Measurements from ENCODE around the gene PDE8A.

Gene PDE8A

GRCh38 chr15:85097250-85097649, 115.6 kb downstream of the PDE8A start:
- no peak for DNase-seq

- DNase-seq = no peak
These were observed 116.1 kb downstream of the PDE8A start for GRCh38 chr15:85097725-85098124.

- no peak for DNase-seq
These were observed 117.6 kb downstream of the PDE8A start for GRCh38 chr15:85099195-85099803.

GRCh38 chr15:85100186-85100937, 118.7 kb downstream of the PDE8A start:
- no peak for DNase-seq

GRCh38 chr15:85104584-85104983, 122.9 kb downstream of the PDE8A start:
- no peak for DNase-seq

GRCh38 chr15:85108136-85108535, 126.5 kb downstream of the PDE8A start:
- DNase-seq = no peak

- DNase-seq = no peak
These were observed 127.7 kb downstream of the PDE8A start for GRCh38 chr15:85109333-85109732.

GRCh38 chr15:85112997-85113396, 131.3 kb downstream of the PDE8A start:
- DNase-seq = no peak

- DNase-seq = no peak
These were observed 133.2 kb downstream of the PDE8A start for GRCh38 chr15:85114886-85115285.

GRCh38 chr15:85116066-85116465, 134.4 kb downstream of the PDE8A start:
- no peak for DNase-seq

- DNase-seq = no peak
These were observed 134.8 kb downstream of the PDE8A start for GRCh38 chr15:85116494-85116893.

GRCh38 chr15:85116925-85117646, 135.4 kb downstream of the PDE8A start:
- no peak for DNase-seq

GRCh38 chr15:85118173-85118572, 136.5 kb downstream of the PDE8A start:
- no peak for DNase-seq

- no peak for DNase-seq
These were observed 136.9 kb downstream of the PDE8A start for GRCh38 chr15:85118581-85118980.

- DNase-seq = no peak
These were observed 138.9 kb downstream of the PDE8A start for GRCh38 chr15:85120351-85121113.

- no peak for DNase-seq
These were observed 142.5 kb downstream of the PDE8A start for GRCh38 chr15:85124173-85124572.

- no peak for DNase-seq
These were observed 143.5 kb downstream of the PDE8A start for GRCh38 chr15:85125056-85125661.

GRCh38 chr15:85128621-85129020, 147.0 kb downstream of the PDE8A start:
- no peak for DNase-seq

- DNase-seq = no peak
These were observed 148.2 kb downstream of the PDE8A start for GRCh38 chr15:85129881-85130280.

GRCh38 chr15:85131915-85132314, 150.3 kb downstream of the PDE8A start:
- no peak for DNase-seq

- no peak for DNase-seq
These were observed 152.1 kb downstream of the PDE8A start for GRCh38 chr15:85133709-85134108.

- DNase-seq = no peak
These were observed 156.0 kb downstream of the PDE8A start for GRCh38 chr15:85137489-85138168.
